ENCODE results near the gene NDUFV1. TPM values are rescaled to one million over a fixed set of nuclear protein-coding genes. Genes with fewer than 3 reads are reported as not detected.

Gene NDUFV1
- total and polyA plus RNA-seq, 9 of the 15 experiments (the other 6 are each of a cell fraction or from before 2014, with no cell fraction given) = 10.8 to 423 (median 209) TPM

- TF ChIP-seq RAD21 (CRISPR knock-in tag; conservative IDR thresholded peaks at IDR 0.05 in 1 of 2, IDR thresholded peaks at IDR 0.05 in 1 of 2) = peak; percentile 39 to 69
- no peak for TF ChIP-seq FIP1L1 (IDR thresholded peaks at IDR 0.05; ENCODE audit: low read depth, low read length, poor library complexity, severe bottlenecking)
- no peak for TF ChIP-seq ZBTB49 (CRISPR knock-in tag; IDR thresholded peaks at IDR 0.05; ENCODE audit: borderline replicate concordance)
- TF ChIP-seq UBTF (IDR thresholded peaks at IDR 0.05; ENCODE audit: borderline replicate concordance in 1 of 2, low read depth in 2 of 2, low read length in 2 of 2) = no peak
- no peak for TF ChIP-seq ZNF408 (CRISPR knock-in tag; IDR thresholded peaks at IDR 0.05; ENCODE audit: low read depth)
- no peak for TF ChIP-seq BMI1 (IDR thresholded peaks at IDR 0.05; ENCODE audit: low read length)
- no peak for TF ChIP-seq ZSCAN29 (IDR thresholded peaks at IDR 0.05)
- no peak for TF ChIP-seq HSF4 (CRISPR knock-in tag; IDR thresholded peaks at IDR 0.05; ENCODE audit: borderline replicate concordance)
- TF ChIP-seq ZNF780A (CRISPR knock-in tag; IDR thresholded peaks at IDR 0.05) = no peak
- TF ChIP-seq NFIX (CRISPR knock-in tag; IDR thresholded peaks at IDR 0.05; ENCODE audit: low read depth) = no peak
- no peak for TF ChIP-seq HDAC6 (IDR thresholded peaks at IDR 0.05; ENCODE audit: low read depth, low read length)
- TF ChIP-seq ELF2 (CRISPR knock-in tag; IDR thresholded peaks at IDR 0.05) = no peak
- no peak for TF ChIP-seq ZNF609 (CRISPR knock-in tag; IDR thresholded peaks at IDR 0.05; ENCODE audit: borderline replicate concordance)
- no peak for TF ChIP-seq ATF3 (IDR thresholded peaks at IDR 0.05)
- TF ChIP-seq ATF3 (CRISPR knock-in tag; conservative IDR thresholded peaks at IDR 0.05) = no peak
These were observed 29.8 kb upstream of the NDUFV1 start (continued) for GRCh38 chr11:67576735-67577475.
